Eye (tissue), 1 donor: ENCODE data around the gene ADH4.
"Not testable (repeated sequence)": the region's sequence is repeated elsewhere in the genome, so short reads cannot be mapped to it uniquely, and the experiment has no call there.

Experiments
- DNase-seq: peaks from one replicate; pipeline ENCODE4 v3.0.0-alpha.2; 2015

Gene ADH4

GRCh38 chr4:99144070-99144469 lies at the start of gene ADH4:
TSS of gene ADH4 (minus strand) at chr4:99144297. CDS start at chr4:99144222, 75 bp downstream.
- peak; percentile 1 for DNase-seq

GRCh38 chr4:99190336-99190735 lies 46.2 kb upstream of the ADH4 start:
- DNase-seq = no peak

GRCh38 chr4:99189900-99190299 lies 45.8 kb upstream of the ADH4 start:
- DNase-seq = not testable (repeated sequence)

GRCh38 chr4:99186029-99186428 lies 41.9 kb upstream of the ADH4 start:
- DNase-seq = no peak

GRCh38 chr4:99185581-99185980 lies 41.5 kb upstream of the ADH4 start:
- DNase-seq = no peak

GRCh38 chr4:99180382-99181070 lies 36.4 kb upstream of the ADH4 start:
- DNase-seq = no peak

GRCh38 chr4:99179626-99180025 lies 35.5 kb upstream of the ADH4 start:
- no peak for DNase-seq

- DNase-seq = no peak
Observed at GRCh38 chr4:99179178-99179577, 35.1 kb upstream of the ADH4 start.

- no peak for DNase-seq
Observed at GRCh38 chr4:99166544-99166943, 22.4 kb upstream of the ADH4 start.

- no peak for DNase-seq
Observed at GRCh38 chr4:99165978-99166377, 21.9 kb upstream of the ADH4 start.

- DNase-seq = no peak
Observed at GRCh38 chr4:99161373-99162099, 17.4 kb upstream of the ADH4 start.

GRCh38 chr4:99159699-99160098 lies 15.6 kb upstream of the ADH4 start:
- DNase-seq = no peak

GRCh38 chr4:99157478-99157935 lies 13.4 kb upstream of the ADH4 start:
- no peak for DNase-seq

GRCh38 chr4:99156992-99157391 lies 12.9 kb upstream of the ADH4 start:
- no peak for DNase-seq

GRCh38 chr4:99154658-99155342 lies 10.7 kb upstream of the ADH4 start:
- DNase-seq = no peak

GRCh38 chr4:99151995-99152394 lies 7.9 kb upstream of the ADH4 start:
- no peak for DNase-seq

GRCh38 chr4:99151452-99151851 lies 7.4 kb upstream of the ADH4 start:
- no peak for DNase-seq

- no peak for DNase-seq
Observed at GRCh38 chr4:99149426-99150019, 5.4 kb upstream of the ADH4 start.

- DNase-seq = no peak
Observed at GRCh38 chr4:99148550-99148949, 4.5 kb upstream of the ADH4 start.

- DNase-seq = no peak
Observed at GRCh38 chr4:99144587-99144986, 490 bp upstream of the ADH4 start.

GRCh38 chr4:99136329-99136728 lies 7.8 kb downstream of the ADH4 start:
- DNase-seq = no peak

- DNase-seq = no peak
Observed at GRCh38 chr4:99135541-99136162, 8.4 kb downstream of the ADH4 start.

- no peak for DNase-seq
Observed at GRCh38 chr4:99134586-99134985, 9.5 kb downstream of the ADH4 start.
